Fibroblast of lung (primary cell): ENCODE measurements around the gene RPSA. TPM values are rescaled to one million over a fixed set of nuclear protein-coding genes. Genes with fewer than 3 reads are reported as not detected.

Experiments
- DNase-seq, 2 donors: peaks; one replicate each; pipeline versions ENCODE4 v3.0.0 to v3.0.0-alpha.2; 2010; ENCODE audit warnings: low read depth in 2 of 2
- H2AFZ ChIP-seq: 2 replicates; pipeline ENCODE4 v1.5.1; 2012; ENCODE audit warnings: low read length, control low read depth, inconsistent platforms
- H3K27ac ChIP-seq: 2 replicates; pipeline ENCODE4 v1.5.1; 2011; ENCODE audit warnings: low read length, control low read depth; ENCODE audit not compliant: insufficient read depth
- H3K27me3 ChIP-seq: 2 replicates; pipeline ENCODE4 v1.5.1; 2011; ENCODE audit warnings: mild to moderate bottlenecking, low read length; ENCODE audit not compliant: control insufficient read depth, insufficient read depth
- H3K36me3 ChIP-seq: 2 replicates; pipeline ENCODE4 v1.5.1; 2011; ENCODE audit warnings: low read length; ENCODE audit not compliant: control insufficient read depth, insufficient read depth
- H3K4me1 ChIP-seq: 2 replicates; pipeline ENCODE4 v1.5.1; 2011; ENCODE audit warnings: low read length; ENCODE audit not compliant: control insufficient read depth, insufficient read depth; ENCODE audit errors: extremely low read depth
- H3K4me2 ChIP-seq: 2 replicates; pipeline ENCODE4 v1.5.1; 2011; ENCODE audit warnings: low read length, control low read depth; ENCODE audit not compliant: insufficient read depth; ENCODE audit errors: extremely low read depth
- H3K4me3 ChIP-seq, 4 experiments: fragments of 200-600 bp in 1 of 4; sonication (generic) in 1 of 4; replicated peaks in 1 of 4; 2 replicates each; pipeline ENCODE4 v1.5.1; 2011 to 2016; ENCODE audit warnings: low read length in 4 of 4, low read depth in 3 of 4, mild to moderate bottlenecking in 3 of 4, control low read depth in 2 of 4, inconsistent platforms in 1 of 4, mixed read lengths in 1 of 4; ENCODE audit not compliant: insufficient read depth in 1 of 4; ENCODE audit errors: control extremely low read depth in 1 of 4
- H3K79me2 ChIP-seq: 2 replicates; pipeline ENCODE4 v1.5.1; 2012; ENCODE audit warnings: mild to moderate bottlenecking, low read length, inconsistent platforms; ENCODE audit not compliant: control insufficient read depth, insufficient read depth
- H3K9ac ChIP-seq: 2 replicates; pipeline ENCODE4 v1.5.1; 2011; ENCODE audit warnings: mild to moderate bottlenecking, low read length, control low read depth; ENCODE audit not compliant: insufficient read depth
- H3K9me3 ChIP-seq: 2 replicates; pipeline ENCODE4 v1.5.1; 2012; ENCODE audit warnings: low read depth, low read length; ENCODE audit not compliant: control insufficient read depth, insufficient read depth
- H4K20me1 ChIP-seq: 2 replicates; pipeline ENCODE4 v1.5.1; 2011; ENCODE audit warnings: low read length; ENCODE audit not compliant: control insufficient read depth, insufficient read depth; ENCODE audit errors: extremely low read depth
- CTCF ChIP-seq, 2 donors: IDR thresholded peaks in 1 of 2; conservative IDR thresholded peaks in 1 of 2; 1 replicate in 1 of 2; 2 replicates in 1 of 2; pipeline ENCODE4 v1.5.1; 2011 to 2012; ENCODE audit warnings: low read length in 2 of 2, control low read depth in 1 of 2, inconsistent platforms in 1 of 2, low read depth in 1 of 2, mild to moderate bottlenecking in 1 of 2
- EZH2 ChIP-seq: IDR thresholded peaks from 2 replicates; pipeline ENCODE4 v1.5.1; 2012; ENCODE audit warnings: low read length, control low read depth, mild to moderate bottlenecking; ENCODE audit errors: missing control alignments
- polyA plus RNA-seq, 2 donors: library from polyadenylated mRNA; depleted of rRNA in 1 of 2; stranded (reverse) in 1 of 2; unstranded in 1 of 2; fragments of >200 nt; gene quantifications; 2 replicates each; pipeline ENCODE4 v1.2.1, GENCODE V29; 2011 to 2012; ENCODE audit warnings: missing spikeins in 1 of 2
- total RNA-seq: library from RNA; depleted of rRNA; stranded (reverse); fragments of >200 nt; gene quantifications from 2 replicates; pipeline ENCODE4 v1.2.1, GENCODE V29; 2014

Gene RPSA
- total and polyA plus RNA-seq, 2 donors (not counting 1 experiment from before 2014, with no cell fraction given), result 1,607 to 2,369 TPM

- H2AFZ ChIP-seq, result peak overlapping the region; percentile 72
- no peak overlapping the region for H3K27ac ChIP-seq
- no peak overlapping the region for H3K9ac ChIP-seq
- no peaks in the 10 kb centered on the region for H3K27me3 ChIP-seq
- H3K36me3 ChIP-seq, result no peaks in the 10 kb centered on the region
- H4K20me1 ChIP-seq, result no peaks in the 10 kb centered on the region
- no peaks in the 10 kb centered on the region for H3K9me3 ChIP-seq
- no peak overlapping the region for H3K4me3 ChIP-seq
- peaks cover 7% of the 10 kb centered on the region for H3K4me1 ChIP-seq
- no peak overlapping the region for H3K4me2 ChIP-seq
- DNase-seq, result peak in 1 of 2 donors; percentile 13
- H3K79me2 ChIP-seq, result no peaks in the 10 kb centered on the region
- no peak for TF ChIP-seq EZH2
- no peak for TF ChIP-seq CTCF (conservative IDR thresholded peaks at IDR 0.05 in 1 of 2, IDR thresholded peaks at IDR 0.05 in 1 of 2; ENCODE audit: low read depth in 1 of 2, low read length in 2 of 2)
Measured at GRCh38 chr3:39434574-39434973, 28.1 kb downstream of the RPSA start.

DNA sequence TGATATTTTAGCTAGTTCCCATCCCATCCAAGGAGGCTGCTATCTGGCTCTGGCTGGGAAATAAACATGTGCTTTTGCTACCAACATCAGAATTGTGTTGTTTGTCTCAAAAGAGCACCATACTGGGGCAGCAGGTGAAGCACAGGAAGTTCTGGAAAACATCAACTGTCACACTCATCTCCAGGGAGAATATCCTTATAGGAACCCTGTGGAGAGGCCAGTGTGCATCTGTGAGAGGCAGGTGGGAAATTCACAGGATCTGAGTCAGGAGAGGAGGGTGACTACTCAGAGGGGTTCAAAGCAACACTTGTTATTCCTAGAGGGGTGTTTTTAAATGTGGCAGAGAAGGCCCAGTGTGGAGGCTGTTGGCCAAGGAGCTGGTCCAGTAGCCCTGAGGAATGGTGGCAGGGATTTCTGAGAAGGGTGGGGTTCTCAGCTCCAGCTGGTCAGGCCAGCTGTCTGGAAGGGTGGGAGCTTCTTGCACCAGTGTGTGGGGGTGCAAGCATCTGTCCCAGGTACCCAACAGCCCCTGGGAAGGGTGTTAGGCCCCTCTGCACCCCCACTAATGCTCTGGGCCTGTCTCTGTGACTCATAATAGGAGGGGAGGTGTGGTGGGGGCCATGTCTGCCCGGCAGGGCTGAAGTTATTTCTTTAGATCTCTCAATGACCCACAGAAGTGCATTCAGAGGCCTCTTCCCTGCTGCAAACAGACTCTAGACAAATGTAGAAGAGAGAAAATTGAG is 28.7 kb downstream of the RPSA start:
- Histone ChIP-seq H3K4me1 (peaks cover 7% of the 10 kb centered on the region), H3K9ac (no peak overlapping the region), H2AFZ (peak overlapping the region; percentile 72), H3K79me2 (no peaks in the 10 kb centered on the region), H3K36me3 (no peaks in the 10 kb centered on the region), H3K27me3 (no peaks in the 10 kb centered on the region), H3K4me2 (no peak overlapping the region), H3K4me3 (no peak overlapping the region), H3K9me3 (no peaks in the 10 kb centered on the region), H3K27ac (no peak overlapping the region), H4K20me1 (no peaks in the 10 kb centered on the region)
- no peak for DNase-seq
- no peak for TF ChIP-seq CTCF (conservative IDR thresholded peaks at IDR 0.05 in 1 of 2, IDR thresholded peaks at IDR 0.05 in 1 of 2; ENCODE audit: low read depth in 1 of 2, low read length in 2 of 2)
- no peak for TF ChIP-seq EZH2

GRCh38 chr3:39438880-39439279 is 32.4 kb downstream of the RPSA start:
- Histone ChIP-seq H3K9me3 (no peaks in the 10 kb centered on the region), H3K4me2 (no peak overlapping the region), H3K9ac (no peak overlapping the region), H3K4me3 (no peak overlapping the region), H3K36me3 (no peaks in the 10 kb centered on the region), H3K4me1 (peaks cover 7% of the 10 kb centered on the region), H4K20me1 (no peaks in the 10 kb centered on the region), H3K79me2 (no peaks in the 10 kb centered on the region), H2AFZ (peak overlapping the region; percentile 29), H3K27ac (no peak overlapping the region), H3K27me3 (no peaks in the 10 kb centered on the region)
- TF ChIP-seq CTCF (conservative IDR thresholded peaks at IDR 0.05 in 1 of 2, IDR thresholded peaks at IDR 0.05 in 1 of 2; ENCODE audit: low read depth in 1 of 2, low read length in 2 of 2) (no peak), EZH2 (no peak)
- no peak for DNase-seq
